Measurements from ENCODE around the gene USP5. TPM values are rescaled to one million over a fixed set of nuclear protein-coding genes. Genes with fewer than 3 reads are reported as not detected.
A peak's percentile ranks its signal among the peaks of the same experiment; 100 is the strongest.

Gene USP5
- total RNA-seq, 1 donor from 2014 or later, result 134 TPM

DNA sequence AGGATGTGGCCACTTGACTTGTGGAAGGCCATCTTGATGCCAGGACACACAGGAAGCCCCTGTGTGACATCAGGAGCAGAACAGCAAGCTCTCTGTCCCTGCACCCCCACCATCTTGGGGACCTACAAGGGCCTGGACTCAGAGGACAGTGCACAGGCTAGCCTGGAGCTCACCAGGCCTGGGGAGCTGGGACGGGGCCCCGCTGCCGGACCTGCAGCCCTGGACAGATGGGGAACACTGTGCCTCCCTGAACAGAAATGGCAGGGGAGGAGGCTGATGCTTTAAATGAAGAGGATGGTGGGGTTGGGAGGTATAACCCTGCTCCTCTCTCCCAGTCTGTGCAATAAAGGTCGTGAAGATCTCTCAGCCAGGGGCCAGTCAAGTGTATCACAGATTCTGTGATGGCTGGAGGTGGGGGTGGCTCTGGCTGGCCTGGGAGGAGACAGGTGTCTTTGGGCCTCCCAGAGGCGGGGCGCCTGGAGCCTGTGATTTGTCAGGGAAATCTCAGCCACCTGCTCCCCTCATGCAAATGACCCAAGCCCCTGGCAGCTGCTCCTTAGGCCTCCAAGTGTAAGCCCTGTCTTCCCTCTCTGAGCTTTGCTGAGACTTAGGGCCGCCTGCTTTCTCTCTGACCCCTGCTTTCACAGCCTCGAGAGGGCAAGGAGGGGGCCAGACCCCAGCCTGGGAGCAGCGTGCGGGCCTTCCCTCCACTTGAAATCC is 12.3 kb upstream of the USP5 start:
- H3K27ac Mint-ChIP-seq, result no peak overlapping the region
- H3K9me3 Mint-ChIP-seq, result no peaks in the 10 kb centered on the region
- peaks cover 2% of the 10 kb centered on the region for H3K4me1 Mint-ChIP-seq (ENCODE audit: low read depth)
- no peak for DNase-seq (ENCODE audit: low spot score)
- intact Hi-C loops (cut with micrococcal nuclease), result no loop called here
- H3K4me3 Mint-ChIP-seq (ENCODE audit: low read depth), result no peak overlapping the region
- H3K27me3 Mint-ChIP-seq (ENCODE audit: low read depth), result no peaks in the 10 kb centered on the region
- H3K36me3 Mint-ChIP-seq (ENCODE audit: low read depth), result no peaks in the 10 kb centered on the region

DNA sequence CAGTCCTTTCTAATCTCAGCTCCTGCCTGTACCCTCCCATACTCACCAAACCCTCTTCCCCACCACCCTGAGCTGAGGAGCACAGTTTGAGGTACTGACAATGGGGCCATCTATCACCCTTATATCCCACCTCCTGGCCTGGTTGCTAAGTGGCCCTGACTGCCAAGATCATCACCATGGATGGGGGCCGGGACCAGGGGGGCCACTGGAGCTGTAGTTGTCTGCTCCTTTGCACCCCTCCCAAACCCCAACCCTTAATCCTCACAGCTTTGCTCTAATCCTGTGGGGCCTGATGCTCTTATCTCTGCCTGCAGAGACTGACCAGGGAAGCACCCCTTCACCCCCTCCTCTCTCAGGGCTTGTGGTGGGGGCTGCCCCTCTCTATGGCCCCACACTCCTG is 11.6 kb upstream of the USP5 start:
- Mint-ChIP-seq H3K4me1 (ENCODE audit: low read depth) (peaks cover 2% of the 10 kb centered on the region), H3K27ac (no peak overlapping the region), H3K27me3 (ENCODE audit: low read depth) (no peaks in the 10 kb centered on the region), H3K36me3 (ENCODE audit: low read depth) (no peaks in the 10 kb centered on the region), H3K9me3 (no peaks in the 10 kb centered on the region), H3K4me3 (ENCODE audit: low read depth) (no peak overlapping the region)
- intact Hi-C loops (cut with micrococcal nuclease), result no loop called here
- no peak for DNase-seq (ENCODE audit: low spot score)

DNA sequence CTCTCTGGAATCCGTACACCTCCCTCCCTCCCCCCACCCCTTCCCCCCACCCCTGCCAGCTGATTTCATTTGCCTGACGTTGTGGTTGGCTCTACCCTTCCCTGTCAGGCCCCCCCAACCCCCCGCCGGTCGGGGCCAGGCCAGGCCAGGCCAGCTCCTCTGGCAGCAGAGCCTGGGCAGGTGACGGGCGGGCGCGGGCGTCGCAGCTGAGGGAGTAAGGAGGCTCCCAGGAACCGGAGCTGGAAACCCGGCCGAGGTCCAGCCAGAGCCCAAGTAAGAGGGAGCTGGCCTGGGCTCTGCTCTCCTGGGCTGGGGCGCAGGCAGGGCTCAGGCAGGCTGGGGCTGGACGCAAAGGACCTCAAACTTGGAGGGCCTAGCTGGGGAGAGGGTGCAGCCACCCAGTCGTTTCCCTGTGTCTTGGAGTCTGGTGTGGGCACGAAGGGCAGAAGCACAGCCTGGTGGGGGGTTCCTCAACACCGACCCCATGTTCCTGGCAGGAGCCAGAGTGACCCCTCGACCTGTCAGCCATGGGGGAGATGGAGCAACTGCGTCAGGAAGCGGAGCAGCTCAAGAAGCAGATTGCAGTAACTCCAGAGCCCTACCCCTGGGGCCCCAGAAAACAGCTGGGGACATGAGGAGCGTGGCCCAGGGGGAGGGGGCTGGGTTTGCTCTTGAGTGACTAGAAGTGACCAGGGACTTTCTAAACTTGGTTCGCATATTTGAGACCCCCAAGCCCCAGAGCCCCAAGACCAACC is 11.0 kb upstream of the USP5 start, which contains the start of gene GNB3:
GNB3 (plus strand) TSS at position 165 of the 755 bp plus-strand sequence; CDS start at position 528, 363 bp downstream.
- Mint-ChIP-seq H3K36me3 (ENCODE audit: low read depth) (no peaks in the 10 kb centered on the region), H3K27me3 (ENCODE audit: low read depth) (no peaks in the 10 kb centered on the region), H3K4me3 (ENCODE audit: low read depth) (no peak within 1 kb of the TSS), H3K27ac (no peak within 1 kb of the TSS), H3K9me3 (no peaks in the 10 kb centered on the region), H3K4me1 (ENCODE audit: low read depth) (no peaks in the 10 kb centered on the region)
- intact Hi-C loops (cut with micrococcal nuclease), result no loop called here
- no peak for DNase-seq (ENCODE audit: low spot score)

DNA sequence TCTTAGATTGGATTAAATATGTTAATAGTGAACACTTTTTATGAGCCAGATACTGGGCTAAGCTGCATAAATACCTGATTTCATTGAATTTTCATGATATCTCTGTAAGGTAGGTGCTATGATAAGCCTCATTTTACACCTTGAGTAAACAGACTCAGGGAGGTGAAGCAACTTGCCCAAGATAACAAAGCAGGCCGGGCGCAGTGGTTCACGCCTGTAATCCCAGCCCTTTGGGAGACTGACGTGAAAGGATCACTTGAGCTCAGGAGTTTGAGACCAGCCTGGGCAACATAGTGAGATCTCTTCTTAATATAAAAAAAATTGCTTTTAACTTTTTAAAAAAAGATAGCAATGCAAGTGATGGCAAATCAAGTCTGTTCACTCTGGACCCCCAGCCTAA is 9.9 kb upstream of the USP5 start:
- Mint-ChIP-seq H3K9me3 (no peaks in the 10 kb centered on the region), H3K27ac (no peak overlapping the region), H3K4me3 (ENCODE audit: low read depth) (no peak overlapping the region), H3K4me1 (ENCODE audit: low read depth) (no peaks in the 10 kb centered on the region), H3K27me3 (ENCODE audit: low read depth) (no peaks in the 10 kb centered on the region), H3K36me3 (ENCODE audit: low read depth) (peaks cover 7% of the 10 kb centered on the region)
- no peak for DNase-seq (ENCODE audit: low spot score)
- intact Hi-C loops (cut with micrococcal nuclease), result no loop called here

DNA sequence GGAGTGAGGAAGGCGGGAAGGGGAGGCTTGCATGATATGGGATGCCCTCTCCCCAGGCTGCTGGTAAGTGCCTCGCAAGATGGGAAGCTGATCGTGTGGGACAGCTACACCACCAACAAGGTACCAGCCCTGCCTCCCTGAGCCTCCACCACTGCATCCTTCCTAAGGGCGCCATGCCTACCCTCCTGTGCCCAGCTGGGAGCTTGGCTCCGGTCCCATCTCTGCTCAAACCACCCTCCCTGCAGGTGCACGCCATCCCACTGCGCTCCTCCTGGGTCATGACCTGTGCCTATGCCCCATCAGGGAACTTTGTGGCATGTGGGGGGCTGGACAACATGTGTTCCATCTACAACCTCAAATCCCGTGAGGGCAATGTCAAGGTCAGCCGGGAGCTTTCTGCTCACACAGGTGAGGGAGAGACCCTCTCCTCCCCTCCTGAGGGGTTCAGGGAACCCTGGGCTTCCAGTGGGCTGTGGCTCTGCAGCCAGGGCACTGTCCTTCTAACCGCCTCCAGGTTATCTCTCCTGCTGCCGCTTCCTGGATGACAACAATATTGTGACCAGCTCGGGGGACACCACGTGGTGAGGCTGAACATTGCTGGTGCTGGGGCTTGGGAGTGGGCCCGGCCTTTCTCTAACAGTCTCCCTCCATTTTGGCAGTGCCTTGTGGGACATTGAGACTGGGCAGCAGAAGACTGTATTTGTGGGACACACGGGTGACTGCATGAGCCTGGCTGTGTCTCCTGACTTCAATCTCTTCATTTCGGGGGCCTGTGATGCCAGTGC is 8.6 kb upstream of the USP5 start:
- no peaks in the 10 kb centered on the region for H3K9me3 Mint-ChIP-seq
- intact Hi-C loops (cut with micrococcal nuclease), result no loop called here
- peaks cover 5% of the 10 kb centered on the region for H3K4me1 Mint-ChIP-seq (ENCODE audit: low read depth)
- H3K27ac Mint-ChIP-seq, result no peak overlapping the region
- H3K4me3 Mint-ChIP-seq (ENCODE audit: low read depth), result no peak overlapping the region
- no peak for DNase-seq (ENCODE audit: low spot score)
- H3K36me3 Mint-ChIP-seq (ENCODE audit: low read depth), result peaks cover 16% of the 10 kb centered on the region
- no peaks in the 10 kb centered on the region for H3K27me3 Mint-ChIP-seq (ENCODE audit: low read depth)

DNA sequence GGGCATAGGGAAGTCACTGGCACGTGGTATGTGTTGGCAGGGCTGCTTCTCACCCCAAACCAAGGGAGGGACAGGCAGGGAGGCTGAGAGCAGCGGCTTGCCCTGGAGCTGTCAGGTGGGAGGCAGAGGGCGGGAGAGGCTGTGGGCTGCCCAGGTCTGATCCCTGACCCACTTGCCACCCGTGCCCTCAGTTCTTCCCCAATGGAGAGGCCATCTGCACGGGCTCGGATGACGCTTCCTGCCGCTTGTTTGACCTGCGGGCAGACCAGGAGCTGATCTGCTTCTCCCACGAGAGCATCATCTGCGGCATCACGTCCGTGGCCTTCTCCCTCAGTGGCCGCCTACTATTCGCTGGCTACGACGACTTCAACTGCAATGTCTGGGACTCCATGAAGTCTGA is 6.6 kb upstream of the USP5 start:
- no peaks in the 10 kb centered on the region for H3K9me3 Mint-ChIP-seq
- peaks cover 28% of the 10 kb centered on the region for H3K36me3 Mint-ChIP-seq (ENCODE audit: low read depth)
- H3K4me3 Mint-ChIP-seq (ENCODE audit: low read depth), result no peak overlapping the region
- intact Hi-C loops (cut with micrococcal nuclease), result no loop called here
- DNase-seq (ENCODE audit: low spot score), result no peak
- H3K27me3 Mint-ChIP-seq (ENCODE audit: low read depth), result no peaks in the 10 kb centered on the region
- no peak overlapping the region for H3K27ac Mint-ChIP-seq
- H3K4me1 Mint-ChIP-seq (ENCODE audit: low read depth), result peaks cover 18% of the 10 kb centered on the region

DNA sequence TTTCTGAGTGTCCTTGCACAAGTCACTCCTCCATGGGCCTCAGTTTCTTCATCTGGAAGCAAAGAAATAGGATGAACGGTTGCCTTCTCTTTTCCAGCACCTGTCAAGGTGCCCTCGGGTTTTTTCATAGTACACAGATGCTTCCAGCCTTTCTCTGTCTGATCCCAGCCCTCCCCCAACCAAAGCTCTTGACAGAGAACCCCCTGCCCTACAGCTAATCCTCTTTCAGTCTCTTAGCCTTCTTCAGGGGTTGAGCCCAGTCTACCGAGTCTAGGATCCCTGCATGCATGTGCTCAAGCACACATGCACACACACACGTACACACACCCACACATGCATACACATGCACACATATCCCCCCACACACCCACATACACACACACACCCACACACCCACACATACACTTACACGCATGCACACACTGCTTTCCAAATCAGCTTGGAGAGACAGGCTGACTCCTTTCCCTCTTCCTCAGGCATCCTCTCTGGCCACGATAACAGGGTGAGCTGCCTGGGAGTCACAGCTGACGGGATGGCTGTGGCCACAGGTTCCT is 5.6 kb upstream of the USP5 start:
- peaks cover 34% of the 10 kb centered on the region for H3K36me3 Mint-ChIP-seq (ENCODE audit: low read depth)
- intact Hi-C loops (cut with micrococcal nuclease), result no loop called here
- no peaks in the 10 kb centered on the region for H3K27me3 Mint-ChIP-seq (ENCODE audit: low read depth)
- peaks cover 21% of the 10 kb centered on the region for H3K4me1 Mint-ChIP-seq (ENCODE audit: low read depth)
- H3K27ac Mint-ChIP-seq, result no peak overlapping the region
- H3K9me3 Mint-ChIP-seq, result no peaks in the 10 kb centered on the region
- no peak for DNase-seq (ENCODE audit: low spot score)
- H3K4me3 Mint-ChIP-seq (ENCODE audit: low read depth), result no peak overlapping the region

DNA sequence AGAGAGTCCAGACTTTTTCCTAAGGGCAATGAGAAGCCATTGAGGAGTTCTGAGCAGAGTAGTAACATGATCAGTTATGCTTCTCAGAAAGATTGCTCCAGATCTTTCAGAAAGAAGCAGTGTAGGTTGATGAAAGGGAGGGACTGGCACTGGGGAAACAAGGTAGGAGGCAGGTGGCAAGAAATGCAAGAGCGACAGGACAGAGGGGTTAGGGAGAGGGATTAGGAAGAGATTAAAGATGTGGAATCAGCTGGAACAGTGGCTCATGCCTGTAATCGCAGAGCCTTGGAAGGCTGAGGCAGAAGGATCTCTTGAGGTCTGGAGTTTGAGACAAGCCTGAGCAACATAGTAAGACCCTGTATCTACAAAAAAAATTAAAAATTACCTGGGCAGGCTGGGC is 4.3 kb upstream of the USP5 start:
- Mint-ChIP-seq H3K27me3 (ENCODE audit: low read depth) (no peaks in the 10 kb centered on the region), H3K27ac (peak overlapping the region; percentile 40), H3K36me3 (ENCODE audit: low read depth) (peaks cover 34% of the 10 kb centered on the region), H3K4me3 (ENCODE audit: low read depth) (peak overlapping the region; percentile 60), H3K9me3 (no peaks in the 10 kb centered on the region), H3K4me1 (ENCODE audit: low read depth) (peaks cover 21% of the 10 kb centered on the region)
- no peak for DNase-seq (ENCODE audit: low spot score)
- intact Hi-C loops (cut with micrococcal nuclease), result no loop called here

DNA sequence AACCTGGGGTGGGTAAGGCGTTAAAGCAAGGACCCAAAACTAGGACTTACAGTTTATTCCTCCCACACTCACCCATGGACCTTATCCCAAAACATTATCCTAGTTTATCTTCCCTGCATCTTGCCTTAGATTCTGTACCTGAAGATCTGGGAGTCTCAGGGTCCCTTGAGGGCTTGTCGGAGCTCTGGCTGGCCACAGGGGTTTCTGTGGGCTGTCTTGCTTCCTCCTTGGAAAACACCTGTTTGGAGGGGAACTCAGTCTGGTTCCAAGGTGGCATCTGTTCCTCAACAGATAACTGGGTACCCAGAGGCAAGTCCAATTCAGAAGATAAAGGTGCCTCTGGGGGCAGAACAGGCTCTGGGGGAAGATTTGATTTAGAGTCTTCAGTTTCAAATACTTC is 2.5 kb upstream of the USP5 start:
- H3K9me3 Mint-ChIP-seq, result no peaks in the 10 kb centered on the region
- intact Hi-C loops (cut with micrococcal nuclease), result no loop called here
- DNase-seq (ENCODE audit: low spot score), result no peak
- H3K4me1 Mint-ChIP-seq (ENCODE audit: low read depth), result peaks cover 34% of the 10 kb centered on the region
- no peaks in the 10 kb centered on the region for H3K27me3 Mint-ChIP-seq (ENCODE audit: low read depth)
- H3K36me3 Mint-ChIP-seq (ENCODE audit: low read depth), result peaks cover 44% of the 10 kb centered on the region
- no peak overlapping the region for H3K27ac Mint-ChIP-seq
- H3K4me3 Mint-ChIP-seq (ENCODE audit: low read depth), result peak overlapping the region; percentile 96

DNA sequence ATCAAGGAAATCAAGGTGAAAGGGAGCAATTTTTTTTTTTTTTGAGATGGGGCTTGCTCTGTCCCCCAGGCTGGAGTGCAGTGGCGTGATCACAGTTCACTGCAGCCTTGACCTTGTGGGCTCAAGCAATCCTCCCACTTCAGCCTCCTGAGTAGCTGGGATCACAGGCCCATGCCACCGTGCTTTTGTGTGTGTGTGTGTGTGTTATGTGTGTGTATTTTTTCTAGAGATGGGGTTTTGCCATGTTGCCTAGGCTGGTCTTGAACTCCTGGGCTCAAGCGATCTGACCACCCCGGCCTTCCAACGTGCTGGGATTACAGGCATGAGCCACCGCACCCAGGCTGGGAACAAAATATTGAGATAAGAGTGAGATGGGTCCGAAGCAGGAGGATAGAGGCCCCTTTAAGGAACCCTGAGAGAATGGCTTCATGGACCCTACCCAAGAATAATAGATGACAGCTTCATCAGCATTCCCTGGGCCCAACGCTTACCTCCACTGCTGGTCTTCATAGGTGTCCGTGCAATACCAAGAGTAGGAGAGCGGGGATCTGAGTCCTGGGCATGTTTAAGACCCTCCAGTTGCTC is 1.9 kb upstream of the USP5 start:
- Mint-ChIP-seq H3K27ac (peak overlapping the region; percentile 39), H3K4me1 (ENCODE audit: low read depth) (peaks cover 34% of the 10 kb centered on the region), H3K9me3 (no peaks in the 10 kb centered on the region), H3K27me3 (ENCODE audit: low read depth) (no peaks in the 10 kb centered on the region), H3K4me3 (ENCODE audit: low read depth) (peak overlapping the region; percentile 96), H3K36me3 (ENCODE audit: low read depth) (peaks cover 44% of the 10 kb centered on the region)
- intact Hi-C loops (cut with micrococcal nuclease), result loop anchor here (5.0 kb wide), 2 partner anchors 283 to 358 kb away; partner anchors contain the start of genes MRPL51, NCAPD2 and NOP2
- DNase-seq (ENCODE audit: low spot score), result no peak

DNA sequence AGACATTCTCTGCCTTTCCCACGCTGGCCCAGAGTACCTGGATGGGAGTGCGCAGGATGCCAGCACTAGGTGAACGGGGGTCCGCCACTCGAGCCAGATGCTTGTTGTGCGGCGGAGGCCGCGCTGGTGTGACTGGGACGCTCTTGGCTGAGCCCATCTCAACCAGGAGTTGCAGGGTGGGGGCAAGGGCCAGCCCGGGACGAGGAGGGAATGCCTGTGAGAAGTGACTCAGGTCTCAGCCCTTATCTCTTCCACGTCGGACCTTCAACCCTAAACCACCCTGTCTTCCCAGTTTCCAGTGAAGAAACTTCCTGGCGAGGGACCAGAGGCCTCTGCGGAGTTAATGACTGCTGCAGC is 1.2 kb upstream of the USP5 start:
- Mint-ChIP-seq H3K4me3 (ENCODE audit: low read depth) (peak overlapping the region; percentile 96), H3K4me1 (ENCODE audit: low read depth) (peaks cover 34% of the 10 kb centered on the region), H3K36me3 (ENCODE audit: low read depth) (peaks cover 47% of the 10 kb centered on the region), H3K9me3 (no peaks in the 10 kb centered on the region), H3K27ac (peak overlapping the region; percentile 97), H3K27me3 (ENCODE audit: low read depth) (no peaks in the 10 kb centered on the region)
- DNase-seq (ENCODE audit: low spot score), result no peak
- intact Hi-C loops (cut with micrococcal nuclease), result loop anchor here (1.0 to 5.0 kb wide), 3 partner anchors 120 to 358 kb away; partner anchors contain the start of genes EMG1, MRPL51, NCAPD2 and NOP2
